ENCODE data around the gene CACNG4.

CACNG4 gene

GRCh38 chr17:66968916-66969315 lies 4.4 kb downstream of the CACNG4 start:
- H3K4me2 ChIP-seq (ENCODE audit: low read length) = no peak overlapping the region
- TF ChIP-seq, protein P1, sequence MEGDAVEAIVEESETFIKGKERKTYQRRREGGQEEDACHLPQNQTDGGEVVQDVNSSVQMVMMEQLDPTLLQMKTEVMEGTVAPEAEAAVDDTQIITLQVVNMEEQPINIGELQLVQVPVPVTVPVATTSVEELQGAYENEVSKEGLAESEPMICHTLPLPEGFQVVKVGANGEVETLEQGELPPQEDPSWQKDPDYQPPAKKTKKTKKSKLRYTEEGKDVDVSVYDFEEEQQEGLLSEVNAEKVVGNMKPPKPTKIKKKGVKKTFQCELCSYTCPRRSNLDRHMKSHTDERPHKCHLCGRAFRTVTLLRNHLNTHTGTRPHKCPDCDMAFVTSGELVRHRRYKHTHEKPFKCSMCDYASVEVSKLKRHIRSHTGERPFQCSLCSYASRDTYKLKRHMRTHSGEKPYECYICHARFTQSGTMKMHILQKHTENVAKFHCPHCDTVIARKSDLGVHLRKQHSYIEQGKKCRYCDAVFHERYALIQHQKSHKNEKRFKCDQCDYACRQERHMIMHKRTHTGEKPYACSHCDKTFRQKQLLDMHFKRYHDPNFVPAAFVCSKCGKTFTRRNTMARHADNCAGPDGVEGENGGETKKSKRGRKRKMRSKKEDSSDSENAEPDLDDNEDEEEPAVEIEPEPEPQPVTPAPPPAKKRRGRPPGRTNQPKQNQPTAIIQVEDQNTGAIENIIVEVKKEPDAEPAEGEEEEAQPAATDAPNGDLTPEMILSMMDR (IDR thresholded peaks at IDR 0.05; ENCODE audit: low read depth, low read length, poor library complexity, severe bottlenecking) = no peak
- TF ChIP-seq EZH2phosphoT487 (IDR thresholded peaks at IDR 0.05; ENCODE audit: borderline replicate concordance, low read length) = no peak

GRCh38 chr17:66970140-66970539 lies 5.6 kb downstream of the CACNG4 start:
- Histone ChIP-seq H3F3A (ENCODE audit: control insufficient read depth, insufficient read depth) (no peaks in the 10 kb centered on the region), H3K4me3 (ENCODE audit: low read length) (no peak overlapping the region), H3K9me2 (replicated peaks; ENCODE audit: control insufficient read depth, low read length) (no peaks in the 10 kb centered on the region), H3K79me2 (ENCODE audit: control insufficient read depth, low read length) (no peaks in the 10 kb centered on the region), H3K4me1 (ENCODE audit: control insufficient read depth, low read length) (peaks cover 7% of the 10 kb centered on the region), H3K4me2 (ENCODE audit: low read length) (no peak overlapping the region), H3K36me3 (ENCODE audit: control insufficient read depth, low read length) (no peaks in the 10 kb centered on the region), H3K27ac (ENCODE audit: low read depth, low read length) (no peak overlapping the region), H3K27me3 (ENCODE audit: control insufficient read depth, low read length) (peaks cover 27% of the 10 kb centered on the region), H4K20me1 (ENCODE audit: control insufficient read depth, insufficient read depth, low read depth, low read length) (no peaks in the 10 kb centered on the region), H3K9me3 (ENCODE audit: control insufficient read depth, insufficient read depth, low read length) (no peaks in the 10 kb centered on the region)
- TF ChIP-seq EZH2phosphoT487 (IDR thresholded peaks at IDR 0.05; ENCODE audit: borderline replicate concordance, low read length) = no peak
- TF ChIP-seq, protein P1 (IDR thresholded peaks at IDR 0.05; ENCODE audit: low read depth, low read length, poor library complexity, severe bottlenecking) = no peak

More at GRCh38 chr17:66968916-66969315, 4.4 kb downstream of the CACNG4 start:
- H3K4me3 ChIP-seq (ENCODE audit: low read length) = no peak overlapping the region
- no peaks in the 10 kb centered on the region for H3K36me3 ChIP-seq (ENCODE audit: control insufficient read depth, low read length)
- peaks cover 10% of the 10 kb centered on the region for H3K4me1 ChIP-seq (ENCODE audit: control insufficient read depth, low read length)
- no peak overlapping the region for H3K27ac ChIP-seq (ENCODE audit: low read depth, low read length)
- no peaks in the 10 kb centered on the region for H3K9me2 ChIP-seq (replicated peaks; ENCODE audit: control insufficient read depth, low read length)
- H3K27me3 ChIP-seq (ENCODE audit: control insufficient read depth, low read length) = peaks cover 32% of the 10 kb centered on the region
- no peaks in the 10 kb centered on the region for H3K9me3 ChIP-seq (ENCODE audit: control insufficient read depth, insufficient read depth, low read length)
- no peaks in the 10 kb centered on the region for H4K20me1 ChIP-seq (ENCODE audit: control insufficient read depth, insufficient read depth, low read depth, low read length)
- H3K79me2 ChIP-seq (ENCODE audit: control insufficient read depth, low read length) = no peaks in the 10 kb centered on the region
- no peaks in the 10 kb centered on the region for H3F3A ChIP-seq (ENCODE audit: control insufficient read depth, insufficient read depth)

- no peak overlapping the region for H3K4me2 ChIP-seq (ENCODE audit: low read length)
- H3K27ac ChIP-seq (ENCODE audit: low read depth, low read length) = no peak overlapping the region
- H3K27me3 ChIP-seq (ENCODE audit: control insufficient read depth, low read length) = peaks cover 29% of the 10 kb centered on the region
- no peak overlapping the region for H3K4me3 ChIP-seq (ENCODE audit: low read length)
- H3K9me2 ChIP-seq (replicated peaks; ENCODE audit: control insufficient read depth, low read length) = no peaks in the 10 kb centered on the region
- TF ChIP-seq, protein P1 (IDR thresholded peaks at IDR 0.05; ENCODE audit: low read depth, low read length, poor library complexity, severe bottlenecking) = no peak
- no peak for TF ChIP-seq EZH2phosphoT487 (IDR thresholded peaks at IDR 0.05; ENCODE audit: borderline replicate concordance, low read length)
- no peaks in the 10 kb centered on the region for H3K79me2 ChIP-seq (ENCODE audit: control insufficient read depth, low read length)
- no peaks in the 10 kb centered on the region for H3K36me3 ChIP-seq (ENCODE audit: control insufficient read depth, low read length)
- no peaks in the 10 kb centered on the region for H3K9me3 ChIP-seq (ENCODE audit: control insufficient read depth, insufficient read depth, low read length)
- no peaks in the 10 kb centered on the region for H3F3A ChIP-seq (ENCODE audit: control insufficient read depth, insufficient read depth)
- H4K20me1 ChIP-seq (ENCODE audit: control insufficient read depth, insufficient read depth, low read depth, low read length) = no peaks in the 10 kb centered on the region
- H3K4me1 ChIP-seq (ENCODE audit: control insufficient read depth, low read length) = peaks cover 4% of the 10 kb centered on the region
These were observed 6.3 kb downstream of the CACNG4 start for GRCh38 chr17:66970797-66971196.
